CD14-positive monocyte (primary cell): Measurements from ENCODE around the gene PRDM1. TPM values are rescaled to one million over a fixed set of nuclear protein-coding genes. Genes with fewer than 3 reads are reported as not detected.

Source experiments
- DNase-seq, 3 donors: peaks; one replicate each; pipeline ENCODE4 v3.0.0-alpha.2; 2011 to 2022
- H2AFZ ChIP-seq: 2 replicates; pipeline ENCODE4 v1.6.0; 2012; ENCODE audit warnings: mild to moderate bottlenecking, low read depth, low read length, inconsistent platforms; ENCODE audit not compliant: insufficient read depth, poor library complexity, severe bottlenecking
- H3K27ac ChIP-seq, 2 donors: 1 replicate in 1 of 2; 2 replicates in 1 of 2; pipeline ENCODE4 v1.5.1; 2012 to 2013; ENCODE audit warnings: low read length in 2 of 2, control low read depth in 1 of 2, inconsistent platforms in 1 of 2, low read depth in 1 of 2, mild to moderate bottlenecking in 1 of 2
- H3K27me3 ChIP-seq, 2 donors: one replicate each; pipeline versions ENCODE4 v1.6.0 to v1.6.1; 2011 to 2013; ENCODE audit warnings: low read length in 2 of 2; ENCODE audit not compliant: control insufficient read depth in 2 of 2, insufficient read depth in 2 of 2
- H3K36me3 ChIP-seq, 2 donors: replicated peaks in 1 of 2; 1 replicate in 1 of 2; 2 replicates in 1 of 2; pipeline versions ENCODE4 v1.5.1 to v1.6.1; 2012 to 2013; ENCODE audit warnings: low read length in 2 of 2, control low read depth in 1 of 2, inconsistent platforms in 1 of 2, mild to moderate bottlenecking in 1 of 2; ENCODE audit not compliant: insufficient read depth in 2 of 2, control insufficient read depth in 1 of 2
- H3K4me1 ChIP-seq, 2 donors: 1 replicate in 1 of 2; 2 replicates in 1 of 2; pipeline versions ENCODE4 v1.5.1 to v1.6.1; 2012 to 2013; ENCODE audit warnings: low read length in 2 of 2, control low read depth in 1 of 2, inconsistent platforms in 1 of 2, mild to moderate bottlenecking in 1 of 2, moderate library complexity in 1 of 2; ENCODE audit not compliant: insufficient read depth in 2 of 2, control insufficient read depth in 1 of 2
- H3K4me2 ChIP-seq: replicated peaks from 2 replicates; pipeline ENCODE3; 2012; ENCODE audit warnings: low read length, moderate library complexity, mild to moderate bottlenecking; ENCODE audit not compliant: poor library complexity, severe bottlenecking; ENCODE audit errors: extremely low read depth
- H3K4me3 ChIP-seq, 3 experiments: fragments of 200-600 bp in 1 of 3; sonication (generic) in 1 of 3; replicated peaks in 1 of 3; 1 replicate in 2 of 3; 2 replicates in 1 of 3; pipeline ENCODE4 v1.5.1; 2011 to 2013; ENCODE audit warnings: low read length in 3 of 3, mild to moderate bottlenecking in 3 of 3, control low read depth in 2 of 3, low read depth in 2 of 3, inconsistent platforms in 1 of 3, moderate library complexity in 1 of 3
- H3K79me2 ChIP-seq: 2 replicates; pipeline ENCODE4 v1.6.0; 2012; ENCODE audit warnings: mild to moderate bottlenecking, control low read depth, inconsistent platforms, low read length, moderate library complexity; ENCODE audit not compliant: insufficient read depth
- H3K9ac ChIP-seq: 2 replicates; pipeline ENCODE4 v1.6.0; 2017; ENCODE audit warnings: low read length, mild to moderate bottlenecking; ENCODE audit not compliant: insufficient read depth, poor library complexity, severe bottlenecking
- H3K9me3 ChIP-seq, 2 donors: replicated peaks in 1 of 2; 1 replicate in 1 of 2; 2 replicates in 1 of 2; pipeline versions ENCODE4 v1.5.1 to v1.6.1; 2012 to 2013; ENCODE audit warnings: low read length in 2 of 2, control low read depth in 1 of 2; ENCODE audit not compliant: control insufficient read depth in 1 of 2, insufficient read depth in 1 of 2
- H4K20me1 ChIP-seq: 2 replicates; pipeline ENCODE4 v1.6.0; 2012; ENCODE audit warnings: mild to moderate bottlenecking, low read length, control low read depth, moderate library complexity; ENCODE audit not compliant: insufficient read depth
- H3K27ac Mint-ChIP-seq, 7 donors: one replicate each; pipeline ENCODE4 v1.8.0; 2020; ENCODE audit warnings: mild to moderate bottlenecking in 7 of 7, mixed read lengths in 7 of 7, moderate library complexity in 6 of 7, inconsistent platforms in 2 of 7
- H3K27me3 Mint-ChIP-seq, 3 donors: one replicate each; pipeline ENCODE4 v1.8.0; 2021 to 2022; ENCODE audit warnings: low read depth in 3 of 3, mild to moderate bottlenecking in 3 of 3, mixed read lengths in 3 of 3, moderate library complexity in 3 of 3, inconsistent platforms in 1 of 3
- H3K36me3 Mint-ChIP-seq, 2 donors: one replicate each; pipeline ENCODE4 v1.8.0; 2020; ENCODE audit warnings: mixed read lengths in 2 of 2, inconsistent platforms in 1 of 2, mild to moderate bottlenecking in 1 of 2
- H3K4me1 Mint-ChIP-seq: one replicate; pipeline ENCODE4 v1.8.0; 2020; ENCODE audit warnings: mild to moderate bottlenecking, mixed read lengths
- H3K4me3 Mint-ChIP-seq, 2 donors: one replicate each; pipeline ENCODE4 v1.8.0; 2020; ENCODE audit warnings: mild to moderate bottlenecking in 2 of 2, mixed read lengths in 2 of 2, moderate library complexity in 1 of 2
- H3K9me3 Mint-ChIP-seq, 7 donors: one replicate each; pipeline ENCODE4 v1.8.0; 2020 to 2022; ENCODE audit warnings: mixed read lengths in 7 of 7, mild to moderate bottlenecking in 6 of 7, moderate library complexity in 6 of 7, inconsistent platforms in 2 of 7
- WGBS: methylation state at CpG from one replicate; pipeline ENCODE4 v1.1.5; 2013; ENCODE audit warnings: missing lambda C conversion rate; ENCODE audit not compliant: insufficient coverage; 5-methylcytosine and 5-hydroxymethylcytosine counted together
- intact Hi-C, 2 donors: fragments of 100-400 bp; cut with micrococcal nuclease; formaldehyde crosslinking; loops; one replicate each; pipeline versions ENCODE4 v1.15.0 to v1.15.1; 2023
- polyA plus RNA-seq, 3 donors: library from polyadenylated mRNA; depleted of rRNA in 1 of 3; unstranded in 2 of 3; stranded (reverse) in 1 of 3; fragments of 300-500 nt in 2 of 3; fragments of >200 nt in 1 of 3; fragmentation: Illumina TruSeq in 2 of 3; gene quantifications; 1 replicate in 2 of 3; 2 replicates in 1 of 3; pipeline ENCODE4 v1.2.3, GENCODE V29; 2012 to 2021
- TF ChIP-seq, protein P1 (sequence below): fragments of 200-600 bp; IDR thresholded peaks from one replicate; pipeline ENCODE4 v1.8.0; 2022; ENCODE audit warnings: antibody characterized with exemption, mild to moderate bottlenecking

PRDM1 gene
- polyA plus RNA-seq, 3 donors, result 1.8 to 14.9 (median 5.2) TPM

DNA sequence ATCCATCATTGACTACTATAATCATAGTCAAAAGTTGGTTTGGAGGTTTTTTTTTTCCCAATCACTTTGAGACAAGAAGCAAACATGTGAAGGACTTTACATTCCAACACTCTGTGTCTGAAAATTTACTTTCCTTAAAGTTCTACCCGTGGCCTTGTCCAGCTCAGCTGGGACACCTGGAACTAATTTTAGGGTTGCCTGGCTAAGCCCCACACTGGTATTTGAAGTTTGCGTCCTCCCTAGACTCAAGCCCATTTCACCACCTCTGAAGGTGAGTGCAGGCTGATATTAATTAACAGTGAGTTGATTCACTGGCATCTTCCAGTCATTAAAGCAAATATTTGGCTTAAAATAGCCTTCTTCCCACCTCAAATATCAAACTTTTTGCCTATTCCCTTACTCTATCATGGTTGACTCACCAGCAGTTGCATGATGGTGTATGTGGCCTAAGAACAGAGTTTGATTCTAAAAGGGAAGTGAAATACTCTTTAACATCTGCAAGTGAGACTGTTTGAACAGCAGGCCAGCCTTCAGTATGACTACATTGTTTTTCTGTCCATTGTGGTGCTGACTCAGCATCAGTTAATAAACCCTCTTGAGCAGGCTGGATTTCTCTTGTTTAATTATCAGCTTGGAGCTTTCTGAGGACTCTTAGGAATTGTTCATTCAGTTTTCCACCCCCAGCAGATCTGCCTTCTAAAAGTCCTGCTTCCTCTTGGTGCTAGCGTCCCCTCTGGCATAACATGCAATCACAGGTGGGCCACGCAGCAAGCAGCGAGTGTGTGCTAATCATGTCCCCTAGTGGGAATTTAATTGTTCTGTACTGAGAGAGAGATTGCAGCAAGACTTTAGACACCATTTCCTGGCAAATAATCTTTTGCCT is 1.8 kb upstream of the PRDM1 start:
- no peaks in the 10 kb centered on the region for H3K27me3 ChIP-seq
- no peak overlapping the region for H2AFZ ChIP-seq
- 17% methylated on average over 1 of the region's 5 CpGs for WGBS
- H3K4me3 Mint-ChIP-seq, result peak overlapping the region; percentile 33 to 62
- H3K79me2 ChIP-seq, result no peaks in the 10 kb centered on the region
- peaks cover 55% of the 10 kb centered on the region for H3K4me1 Mint-ChIP-seq
- H3K4me1 ChIP-seq, result peaks cover 49 to 53% of the 10 kb centered on the region in 2 donors
- DNase-seq, result peak; percentile 86 to 93 (median 93)
- H3K9me3 Mint-ChIP-seq, result no peaks in the 10 kb centered on the region
- peak overlapping the region; percentile 85 for H3K4me2 ChIP-seq
- H3K27ac ChIP-seq, result peak overlapping the region; percentile 63 to 81
- peak overlapping the region; percentile 9 for H3K9ac ChIP-seq
- TF ChIP-seq, protein P1, sequence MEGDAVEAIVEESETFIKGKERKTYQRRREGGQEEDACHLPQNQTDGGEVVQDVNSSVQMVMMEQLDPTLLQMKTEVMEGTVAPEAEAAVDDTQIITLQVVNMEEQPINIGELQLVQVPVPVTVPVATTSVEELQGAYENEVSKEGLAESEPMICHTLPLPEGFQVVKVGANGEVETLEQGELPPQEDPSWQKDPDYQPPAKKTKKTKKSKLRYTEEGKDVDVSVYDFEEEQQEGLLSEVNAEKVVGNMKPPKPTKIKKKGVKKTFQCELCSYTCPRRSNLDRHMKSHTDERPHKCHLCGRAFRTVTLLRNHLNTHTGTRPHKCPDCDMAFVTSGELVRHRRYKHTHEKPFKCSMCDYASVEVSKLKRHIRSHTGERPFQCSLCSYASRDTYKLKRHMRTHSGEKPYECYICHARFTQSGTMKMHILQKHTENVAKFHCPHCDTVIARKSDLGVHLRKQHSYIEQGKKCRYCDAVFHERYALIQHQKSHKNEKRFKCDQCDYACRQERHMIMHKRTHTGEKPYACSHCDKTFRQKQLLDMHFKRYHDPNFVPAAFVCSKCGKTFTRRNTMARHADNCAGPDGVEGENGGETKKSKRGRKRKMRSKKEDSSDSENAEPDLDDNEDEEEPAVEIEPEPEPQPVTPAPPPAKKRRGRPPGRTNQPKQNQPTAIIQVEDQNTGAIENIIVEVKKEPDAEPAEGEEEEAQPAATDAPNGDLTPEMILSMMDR, result peak; percentile 27
- intact Hi-C loops, result loop anchor here (5.0 to 10.0 kb wide), 5 partner anchors 90 to 290 kb away; no protein-coding TSS in a partner anchor
- no peaks in the 10 kb centered on the region for H3K9me3 ChIP-seq
- peaks cover 0 to 3% (median 2%) of the 10 kb centered on the region in 3 donors for H3K27me3 Mint-ChIP-seq
- H4K20me1 ChIP-seq, result no peaks in the 10 kb centered on the region
- H3K36me3 ChIP-seq, result no peaks in the 10 kb centered on the region
- H3K4me3 ChIP-seq, result peak overlapping the region in 1 of 3 experiments; percentile 81
- H3K36me3 Mint-ChIP-seq, result peaks cover 2 to 8% of the 10 kb centered on the region in 2 donors
- H3K27ac Mint-ChIP-seq, result peak overlapping the region; percentile 86 to 97 (median 92)

DNA sequence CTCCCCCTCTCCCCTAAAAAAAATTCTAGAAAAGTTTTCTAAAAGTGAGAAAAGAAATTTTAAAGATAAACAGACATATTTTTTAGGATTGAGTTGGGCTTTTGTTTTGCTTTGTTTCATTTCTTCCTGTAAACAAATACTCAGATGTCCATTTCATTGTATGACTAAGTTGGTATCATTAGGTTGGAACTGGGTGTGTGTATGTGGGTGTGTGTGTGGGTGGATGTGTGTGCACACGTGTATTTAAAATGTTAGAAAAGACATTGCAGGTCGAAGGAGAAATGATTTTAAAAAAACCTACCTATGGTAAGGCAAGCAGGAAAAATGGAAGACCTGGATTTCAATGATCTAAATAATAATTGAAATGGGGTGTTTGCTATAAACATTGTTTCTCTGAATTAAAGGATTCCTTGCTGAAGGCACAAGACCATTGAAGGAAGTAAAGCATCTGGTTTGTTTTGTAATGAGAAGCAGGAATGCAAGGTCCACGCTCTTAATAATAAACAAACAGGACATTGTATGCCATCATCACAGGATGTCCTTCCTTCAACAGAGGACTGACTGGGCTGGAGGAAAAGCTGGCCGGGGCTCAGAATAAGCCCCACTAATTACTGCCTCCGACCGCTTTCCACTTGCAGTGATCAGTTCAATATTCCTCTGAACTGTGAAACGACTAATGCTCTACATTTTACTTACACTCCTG is 996 bp upstream of the PRDM1 start:
- H3K4me1 Mint-ChIP-seq, result peaks cover 63% of the 10 kb centered on the region
- H3K4me3 ChIP-seq, result peak overlapping the region in 1 of 3 experiments; percentile 81
- 80% methylated on average over 1 of the region's 7 CpGs for WGBS

More for the DNA sequence above, 996 bp upstream of the PRDM1 start:
- DNase-seq, result peak in 2 of 3 donors; percentile 27 to 33
- H3K36me3 ChIP-seq, result no peaks in the 10 kb centered on the region
- H3K4me2 ChIP-seq, result peak overlapping the region; percentile 85
- intact Hi-C loops, result loop anchor here (5.0 to 10.0 kb wide), 8 partner anchors 90 to 488 kb away; no protein-coding TSS in a partner anchor
- peak overlapping the region; percentile 63 to 81 for H3K27ac ChIP-seq
- Mint-ChIP-seq H3K27ac (peak overlapping the region; percentile 86 to 97 (median 92)), H3K36me3 (peaks cover 2 to 8% of the 10 kb centered on the region in 2 donors), H3K4me3 (peak overlapping the region; percentile 87 to 93), H3K27me3 (peaks cover 0 to 3% (median 2%) of the 10 kb centered on the region in 3 donors), H3K9me3 (no peaks in the 10 kb centered on the region)
- no peak overlapping the region for H2AFZ ChIP-seq
- H3K9ac ChIP-seq, result peak overlapping the region; percentile 9
- no peaks in the 10 kb centered on the region for H3K9me3 ChIP-seq
- TF ChIP-seq, protein P1, result no peak
- no peaks in the 10 kb centered on the region for H3K79me2 ChIP-seq
- H3K4me1 ChIP-seq, result peaks cover 55 to 61% of the 10 kb centered on the region in 2 donors
- H3K27me3 ChIP-seq, result no peaks in the 10 kb centered on the region
- no peaks in the 10 kb centered on the region for H4K20me1 ChIP-seq
